AG09309 (cell line): ENCODE measurements around the gene YES1.

ENCODE experiments used
- DNase-seq: peaks from one replicate; pipeline ENCODE4 v3.0.0-alpha.2; 2010; ENCODE audit warnings: low read depth
- H3K4me3 ChIP-seq: 2 replicates; pipeline ENCODE4 v1.5.1; 2011; ENCODE audit warnings: mild to moderate bottlenecking, low read depth, low read length, moderate library complexity; ENCODE audit not compliant: control insufficient read depth
- CTCF ChIP-seq: IDR thresholded peaks from 2 replicates; pipeline ENCODE4 v1.5.1; 2011; ENCODE audit warnings: mild to moderate bottlenecking, low read depth, low read length, inconsistent platforms; ENCODE audit not compliant: insufficient read depth, control insufficient read depth; ENCODE audit errors: missing control alignments

Gene YES1

DNA sequence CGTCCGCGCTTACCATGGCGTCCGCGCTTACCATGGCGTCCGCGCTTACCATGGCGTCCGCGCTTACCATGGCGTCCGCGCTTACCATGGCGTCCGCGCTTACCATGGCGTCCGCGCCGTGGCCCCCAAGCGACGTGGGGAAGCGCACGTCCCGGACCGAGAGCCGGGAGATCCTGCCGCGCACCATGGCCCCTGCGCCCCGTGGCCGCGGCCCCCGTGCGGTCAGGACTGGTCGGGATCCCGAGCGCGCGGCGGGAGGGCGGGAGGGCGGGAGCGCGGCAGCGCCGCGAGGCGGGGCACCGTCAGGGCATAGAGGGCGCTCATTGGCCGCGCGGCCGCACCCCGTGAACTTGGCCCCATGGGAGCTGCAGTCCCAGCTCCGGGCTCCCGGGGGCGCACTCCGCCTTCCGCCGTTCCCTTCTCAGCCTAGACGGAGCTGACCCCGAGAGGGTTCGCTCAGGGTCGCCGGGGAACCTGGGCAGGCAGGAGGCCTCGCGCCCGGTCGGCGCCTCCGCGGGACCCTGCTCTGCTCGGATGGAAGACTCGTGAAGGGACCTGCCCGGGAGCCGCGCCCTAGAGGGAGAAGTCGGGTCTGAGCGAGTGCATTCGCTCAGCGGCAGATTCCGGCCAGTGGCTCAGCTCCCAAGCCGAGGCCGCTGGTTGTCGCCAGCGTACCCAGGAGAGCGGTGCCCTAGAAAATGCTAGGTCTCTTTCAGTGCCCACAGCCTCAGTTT, 99.5 kb downstream of the YES1 start, which contains the start of gene ENOSF1:
TSS of gene ENOSF1 (minus strand) at position 230 of the 734 bp plus-strand sequence. CDS start at position 187, 43 bp downstream.
- TF ChIP-seq CTCF: peak; percentile 62
- DNase-seq: no peak

GRCh38 chr18:711657-712400, 100.2 kb downstream of the YES1 start:
- peak; percentile 77 for DNase-seq
- peak overlapping the region; percentile 82 for H3K4me3 ChIP-seq
- TF ChIP-seq CTCF: no peak

More for the DNA sequence above, 99.5 kb downstream of the YES1 start, which contains the start of gene ENOSF1:
- H3K4me3 ChIP-seq: peak within 1 kb of the TSS; percentile 82

GRCh38 chr18:711310-711656, 100.8 kb downstream of the YES1 start:
- no peak for TF ChIP-seq CTCF
- H3K4me3 ChIP-seq: peak overlapping the region; percentile 82
- no peak for DNase-seq

DNA sequence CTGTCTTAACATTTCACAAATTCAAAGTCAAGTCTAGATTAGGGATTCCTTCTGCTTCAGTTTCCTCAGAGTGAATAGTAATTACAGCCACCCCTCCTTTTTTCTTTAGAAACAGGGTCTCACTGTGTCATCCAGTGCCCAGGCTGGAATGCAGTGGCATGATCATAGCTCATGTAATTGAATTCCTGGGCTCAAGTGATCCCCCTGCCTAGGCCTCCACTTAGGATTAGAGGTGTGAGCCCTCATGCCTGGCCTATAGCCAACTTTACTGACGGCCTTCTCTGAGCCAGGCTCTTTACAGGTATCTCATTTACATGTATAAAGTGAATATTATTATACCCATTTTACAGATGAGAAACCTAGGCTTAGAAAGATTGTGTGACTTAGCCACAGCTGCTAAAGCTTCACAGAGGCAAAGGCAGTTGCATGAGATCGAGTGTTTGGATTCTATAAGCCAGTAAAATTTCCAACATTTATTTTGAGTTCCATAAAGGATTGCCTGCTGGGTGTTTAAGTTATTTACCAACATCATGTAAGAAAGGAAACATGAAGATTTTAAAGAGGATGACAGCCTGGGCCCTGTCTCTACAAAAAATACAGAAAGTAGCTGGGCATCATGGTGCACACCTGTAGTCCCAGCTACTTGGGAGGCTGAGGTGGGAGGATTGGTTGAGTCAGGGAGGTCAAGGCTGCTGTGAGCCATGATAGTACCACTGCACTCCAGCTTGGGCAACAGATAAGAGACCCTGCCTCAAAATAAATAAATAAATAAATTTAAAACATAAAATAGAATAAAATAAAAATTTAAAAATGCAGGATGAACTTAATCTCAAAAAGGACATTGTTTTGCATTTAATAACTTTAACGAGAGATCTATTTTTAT, 101.4 kb downstream of the YES1 start:
- peak overlapping the region; percentile 82 for H3K4me3 ChIP-seq
- no peak for TF ChIP-seq CTCF
- DNase-seq: no peak

- DNase-seq: no peak
- no peak for TF ChIP-seq CTCF
- H3K4me3 ChIP-seq: no peak overlapping the region
Observed at GRCh38 chr18:709771-710170, 102.3 kb downstream of the YES1 start.

DNA sequence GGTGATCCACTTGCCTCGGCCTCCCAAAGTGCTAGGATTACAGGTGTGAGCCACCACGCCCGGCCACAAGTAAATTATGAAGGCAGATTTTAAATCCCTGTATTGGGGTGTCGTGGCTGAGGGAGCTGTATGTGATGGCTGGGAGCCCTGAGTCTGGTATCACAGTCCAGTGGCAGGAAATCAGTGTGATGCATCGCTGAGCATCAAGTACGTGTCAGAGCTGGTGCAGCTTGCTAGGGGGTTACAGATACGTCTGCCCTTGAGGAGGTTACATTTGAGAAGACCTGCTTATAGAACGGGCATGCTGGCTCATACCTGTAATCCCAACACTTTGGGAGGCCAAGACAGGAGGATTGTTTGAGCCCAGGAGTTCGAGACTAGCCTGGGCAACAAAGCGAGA, 103.9 kb downstream of the YES1 start:
- DNase-seq: no peak
- TF ChIP-seq CTCF: no peak
- H3K4me3 ChIP-seq: no peak overlapping the region
